Body of pancreas (tissue), 4 donors: ENCODE data around the gene C1orf94. TPM values are rescaled to one million over a fixed set of nuclear protein-coding genes. Genes with fewer than 3 reads are reported as not detected.

Experiments used
- ATAC-seq: fragments of 150-250 bp; one replicate; pipeline ENCODE4 v1.9.1; 2016
- DNase-seq, 4 donors: peaks; one replicate each; pipeline ENCODE4 v3.0.0-alpha.2; 2019
- H3K27ac ChIP-seq, 4 donors: fragments of 200-600 bp; sonication (generic); 1 replicate in 3 of 4; 2 replicates in 1 of 4; pipeline versions ENCODE4 v1.5.1 to v1.6.1; 2016 to 2019; ENCODE audit warnings: mild to moderate bottlenecking in 1 of 4, mixed read lengths in 1 of 4, moderate library complexity in 1 of 4
- H3K27me3 ChIP-seq, 2 donors: fragments of 200-600 bp; sonication (generic); one replicate each; pipeline ENCODE4 v1.6.0; 2016; ENCODE audit warnings: mild to moderate bottlenecking in 1 of 2
- H3K36me3 ChIP-seq, 2 donors: fragments of 200-600 bp; sonication (generic); replicated peaks in 1 of 2; 2 replicates each; pipeline ENCODE4 v1.5.1; 2016; ENCODE audit warnings: low read depth in 2 of 2; ENCODE audit not compliant: insufficient read depth in 1 of 2
- H3K4me1 ChIP-seq: fragments of 200-600 bp; sonication (generic); one replicate; pipeline ENCODE4 v1.6.0; 2016
- H3K4me3 ChIP-seq, 2 donors: fragments of 200-600 bp; sonication (generic); 1 replicate in 1 of 2; 2 replicates in 1 of 2; pipeline ENCODE4 v1.5.1; 2016 to 2019
- H3K9me3 ChIP-seq, 3 donors: fragments of 200-600 bp; sonication (generic); 1 replicate in 2 of 3; 2 replicates in 1 of 3; pipeline ENCODE4 v1.5.1; 2016
- CTCF ChIP-seq, 7 experiments: fragments of 450-650 bp in 4 of 7; fragments of 200-600 bp in 3 of 7; sonication (generic) in 3 of 7; IDR thresholded peaks; one replicate each; pipeline ENCODE4 v1.5.1; 2016 to 2019; ENCODE audit warnings: antibody characterized with exemption in 7 of 7
- POLR2A ChIP-seq, 3 donors: fragments of 450-650 bp; IDR thresholded peaks; one replicate each; pipeline ENCODE4 v1.6.1; 2016; ENCODE audit warnings: antibody characterized with exemption in 3 of 3, mild to moderate bottlenecking in 2 of 3
- WGBS, 2 donors: methylation state at CpG; one replicate each; pipeline ENCODE4 v1.1.5; 2017; 5-methylcytosine and 5-hydroxymethylcytosine counted together
- intact Hi-C: fragments of 100-400 bp; cut with DNase I; formaldehyde crosslinking; loops from one replicate; pipeline ENCODE4 v1.15.1; 2023
- total RNA-seq, 2 donors: library from RNA; depleted of rRNA; stranded (reverse); fragments of >200 nt; gene quantifications; one replicate each; pipeline ENCODE4 v1.1.0, GENCODE V29; 2016

Gene C1orf94
- total RNA-seq, 2 donors from 2014 or later, result not detected

DNA sequence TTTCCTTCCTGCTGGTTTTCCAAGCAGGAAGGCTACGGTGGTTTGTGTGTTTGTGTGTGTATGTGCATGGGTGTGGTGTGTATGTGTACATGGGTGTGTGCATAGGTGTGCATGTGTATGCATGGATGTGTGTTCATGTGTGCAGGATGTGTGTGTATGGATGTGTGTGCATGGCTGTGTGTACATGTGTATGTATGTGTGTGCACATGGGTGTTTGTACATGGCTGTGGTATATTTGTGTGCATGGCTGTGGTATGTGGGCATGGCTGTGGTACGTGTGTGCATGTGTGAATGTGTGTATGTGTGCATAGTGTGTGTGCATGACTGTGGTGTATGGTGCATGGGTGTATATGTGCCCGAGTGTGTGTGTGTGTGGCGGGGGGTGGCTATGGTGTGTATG lies 12.3 kb downstream of the C1orf94 start:
- 56 to 62% methylated on average over 4 of the region's 4 CpGs for WGBS, 2 donors
- Histone ChIP-seq H3K27me3 (no peaks in the 10 kb centered on the region), H3K9me3 (peaks cover 0 to 8% (median 0%) of the 10 kb centered on the region in 3 donors), H3K4me3 (no peak overlapping the region), H3K4me1 (no peaks in the 10 kb centered on the region), H3K36me3 (no peaks in the 10 kb centered on the region), H3K27ac (no peak overlapping the region)
- intact Hi-C loops, result no loop called here
- no peak for TF ChIP-seq POLR2A (IDR thresholded peaks at IDR 0.05)
- TF ChIP-seq CTCF (IDR thresholded peaks at IDR 0.05), result no peak
- DNase-seq, result no peak
- no peak for ATAC-seq

DNA sequence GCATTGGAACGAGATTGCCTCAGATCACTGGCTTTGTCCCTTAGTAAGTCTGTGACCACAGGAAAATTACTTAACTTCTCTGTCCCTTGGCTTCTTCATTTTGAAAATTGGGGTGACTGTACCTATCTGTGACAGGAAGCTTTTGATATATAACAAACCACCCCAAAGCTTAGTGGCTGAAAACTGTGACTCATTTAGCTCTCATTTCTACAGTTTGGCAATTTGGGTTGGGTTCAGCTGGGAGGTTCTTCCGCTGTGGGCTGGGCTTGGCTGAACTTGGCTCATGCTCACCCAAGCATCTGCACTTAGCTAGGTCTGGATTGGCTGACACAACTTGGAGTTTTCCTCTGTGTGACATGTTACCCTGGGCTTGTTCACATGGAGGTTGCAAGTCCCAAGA lies 14.0 kb downstream of the C1orf94 start:
- Histone ChIP-seq H3K9me3 (peaks cover 0 to 8% (median 0%) of the 10 kb centered on the region in 3 donors), H3K27ac (no peak overlapping the region), H3K4me3 (no peak overlapping the region), H3K36me3 (no peaks in the 10 kb centered on the region), H3K27me3 (no peaks in the 10 kb centered on the region), H3K4me1 (no peaks in the 10 kb centered on the region)
- 68 to 71% methylated on average over 1 to 2 of the region's 2 CpGs for WGBS, 2 donors
- ATAC-seq (no peak), DNase-seq (no peak)
- TF ChIP-seq CTCF (IDR thresholded peaks at IDR 0.05) (no peak), POLR2A (IDR thresholded peaks at IDR 0.05) (no peak)
- intact Hi-C loops, result no loop called here

GRCh38 chr1:34192621-34193020 lies 15.9 kb downstream of the C1orf94 start:
- intact Hi-C loops, result no loop called here
- DNase-seq, result no peak
- no peak for ATAC-seq

DNA sequence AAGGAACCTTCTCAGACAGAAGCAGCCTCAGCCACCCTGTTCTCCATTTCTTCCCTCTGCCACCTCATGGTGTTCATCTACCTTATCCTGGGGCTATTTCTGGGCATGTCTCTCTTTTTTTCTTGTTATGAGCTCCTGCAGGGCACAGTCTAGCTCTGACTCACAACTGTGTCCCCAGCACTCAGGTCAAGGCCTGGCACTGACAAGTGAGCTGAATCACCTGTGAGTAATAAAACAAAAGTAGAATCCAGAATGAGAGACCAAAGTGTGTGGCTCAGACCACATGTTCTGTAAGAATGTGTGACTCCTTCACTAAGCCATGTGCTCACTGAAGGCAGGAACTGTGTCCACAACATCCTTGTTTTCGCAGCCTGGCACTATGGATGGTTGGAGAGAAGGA lies 23.2 kb downstream of the C1orf94 start:
- Histone ChIP-seq H3K36me3 (no peaks in the 10 kb centered on the region), H3K4me3 (no peak overlapping the region), H3K27me3 (no peaks in the 10 kb centered on the region), H3K4me1 (no peaks in the 10 kb centered on the region), H3K9me3 (no peaks in the 10 kb centered on the region), H3K27ac (no peak overlapping the region)
- DNase-seq, result peak in 1 of 4 donors; percentile 29
- no peak for ATAC-seq
- intact Hi-C loops, result no loop called here
- 76 to 83% methylated on average over 1 of the region's 1 CpG for WGBS, 2 donors
- TF ChIP-seq CTCF (IDR thresholded peaks at IDR 0.05) (no peak), POLR2A (IDR thresholded peaks at IDR 0.05) (no peak)

More at GRCh38 chr1:34192621-34193020, 15.9 kb downstream of the C1orf94 start:
- Histone ChIP-seq H3K4me1 (no peaks in the 10 kb centered on the region), H3K36me3 (no peaks in the 10 kb centered on the region), H3K27ac (no peak overlapping the region), H3K9me3 (peaks cover 0 to 8% (median 0%) of the 10 kb centered on the region in 3 donors), H3K4me3 (no peak overlapping the region), H3K27me3 (no peaks in the 10 kb centered on the region)
- no peak for TF ChIP-seq POLR2A (IDR thresholded peaks at IDR 0.05)
- 49 to 51% methylated on average over 3 of the region's 3 CpGs for WGBS, 2 donors

GRCh38 chr1:34212673-34213072 lies 36.0 kb downstream of the C1orf94 start:
- Histone ChIP-seq H3K9me3 (no peaks in the 10 kb centered on the region), H3K4me3 (no peak overlapping the region), H3K4me1 (no peaks in the 10 kb centered on the region), H3K27me3 (no peaks in the 10 kb centered on the region), H3K36me3 (no peaks in the 10 kb centered on the region), H3K27ac (no peak overlapping the region)
- intact Hi-C loops, result no loop called here
- TF ChIP-seq POLR2A (IDR thresholded peaks at IDR 0.05), result no peak
- TF ChIP-seq CTCF (IDR thresholded peaks at IDR 0.05), result no peak
- 75 to 78% methylated on average over 4 of the region's 4 CpGs for WGBS, 2 donors
- no peak for ATAC-seq
- DNase-seq, result no peak
